ENCODE measurements around the gene SLC17A9. TPM values are rescaled to one million over a fixed set of nuclear protein-coding genes. Genes with fewer than 3 reads are reported as not detected.

SLC17A9 gene
- total and polyA plus RNA-seq, 2 experiments from 2014 or later, result 32.0 to 39.3 TPM

DNA sequence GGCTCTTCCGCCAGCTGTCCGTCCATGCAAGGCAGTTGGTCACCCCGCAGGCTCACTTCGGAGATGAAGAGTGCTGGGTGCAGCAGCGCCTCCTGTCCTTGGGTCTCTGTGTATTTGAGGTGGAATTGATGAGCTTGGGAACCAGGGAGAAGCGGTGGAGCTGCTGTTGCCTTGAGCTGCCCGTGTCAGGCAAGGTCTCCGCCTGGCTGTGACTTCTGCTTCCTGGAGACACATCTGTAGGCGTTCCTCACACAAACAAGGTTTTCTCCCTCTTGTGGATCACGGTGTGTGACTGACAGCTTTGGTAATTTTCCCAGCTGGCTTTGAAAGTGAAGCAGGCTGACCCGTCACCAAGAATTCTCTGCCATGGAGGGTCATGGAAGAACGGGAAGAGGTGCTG, 2.5 kb upstream of the SLC17A9 start:
- Histone ChIP-seq H3K4me2 (no peak overlapping the region), H3K4me3 (no peak overlapping the region), H4K20me1 (replicated peaks; ENCODE audit: insufficient read depth) (peaks cover 44% of the 10 kb centered on the region), H2AFZ (no peak overlapping the region), H3K36me3 (ENCODE audit: insufficient read depth) (peaks cover 34% of the 10 kb centered on the region), H3K79me2 (replicated peaks; ENCODE audit: insufficient read depth) (peaks cover 58% of the 10 kb centered on the region), H3K4me1 (ENCODE audit: insufficient read depth) (peaks cover 19% of the 10 kb centered on the region), H3K27ac (ENCODE audit: low read depth) (no peak overlapping the region; the same call in 1 of the 2 replicates), H3K9me2 (ENCODE audit: insufficient read depth) (no peaks in the 10 kb centered on the region), H3K27me3 (ENCODE audit: insufficient read depth) (no peaks in the 10 kb centered on the region), H3F3A (replicated peaks; ENCODE audit: low read depth) (peaks cover 24% of the 10 kb centered on the region; the same call in 1 of the 2 replicates)
- H3K27ac Mint-ChIP-seq, result peak overlapping the region; percentile 73; the same call in 1 of the 2 replicates
- ATAC-seq, result no peak
- peaks cover 16% of the 10 kb centered on the region for H3K4me1 Mint-ChIP-seq
- H3K27me3 Mint-ChIP-seq (ENCODE audit: insufficient read depth, low read depth, poor library complexity), result peaks cover 14% of the 10 kb centered on the region
- H3K36me3 Mint-ChIP-seq (ENCODE audit: low read depth), result peaks cover 57% of the 10 kb centered on the region
- peak; percentile 44 for DNase-seq (ENCODE audit: low spot score)
- H3K4me3 Mint-ChIP-seq, result no peak overlapping the region; the same call in 2 of the 3 replicates
- no peak for TF ChIP-seq CREB1 (CRISPR knock-in tag; IDR thresholded peaks at IDR 0.05; ENCODE audit: low read depth)
- no peak for TF ChIP-seq POLR2AphosphoS5 (IDR thresholded peaks at IDR 0.05; ENCODE audit: low read depth)
- TF ChIP-seq, protein P1, sequence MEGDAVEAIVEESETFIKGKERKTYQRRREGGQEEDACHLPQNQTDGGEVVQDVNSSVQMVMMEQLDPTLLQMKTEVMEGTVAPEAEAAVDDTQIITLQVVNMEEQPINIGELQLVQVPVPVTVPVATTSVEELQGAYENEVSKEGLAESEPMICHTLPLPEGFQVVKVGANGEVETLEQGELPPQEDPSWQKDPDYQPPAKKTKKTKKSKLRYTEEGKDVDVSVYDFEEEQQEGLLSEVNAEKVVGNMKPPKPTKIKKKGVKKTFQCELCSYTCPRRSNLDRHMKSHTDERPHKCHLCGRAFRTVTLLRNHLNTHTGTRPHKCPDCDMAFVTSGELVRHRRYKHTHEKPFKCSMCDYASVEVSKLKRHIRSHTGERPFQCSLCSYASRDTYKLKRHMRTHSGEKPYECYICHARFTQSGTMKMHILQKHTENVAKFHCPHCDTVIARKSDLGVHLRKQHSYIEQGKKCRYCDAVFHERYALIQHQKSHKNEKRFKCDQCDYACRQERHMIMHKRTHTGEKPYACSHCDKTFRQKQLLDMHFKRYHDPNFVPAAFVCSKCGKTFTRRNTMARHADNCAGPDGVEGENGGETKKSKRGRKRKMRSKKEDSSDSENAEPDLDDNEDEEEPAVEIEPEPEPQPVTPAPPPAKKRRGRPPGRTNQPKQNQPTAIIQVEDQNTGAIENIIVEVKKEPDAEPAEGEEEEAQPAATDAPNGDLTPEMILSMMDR (conservative IDR thresholded peaks at IDR 0.05; ENCODE audit: low read depth in 2 of 2), result peak in 1 of 2 experiments; percentile 59; a peak in 2 of 4 replicates
- no peaks in the 10 kb centered on the region for H3K9me3 Mint-ChIP-seq

DNA sequence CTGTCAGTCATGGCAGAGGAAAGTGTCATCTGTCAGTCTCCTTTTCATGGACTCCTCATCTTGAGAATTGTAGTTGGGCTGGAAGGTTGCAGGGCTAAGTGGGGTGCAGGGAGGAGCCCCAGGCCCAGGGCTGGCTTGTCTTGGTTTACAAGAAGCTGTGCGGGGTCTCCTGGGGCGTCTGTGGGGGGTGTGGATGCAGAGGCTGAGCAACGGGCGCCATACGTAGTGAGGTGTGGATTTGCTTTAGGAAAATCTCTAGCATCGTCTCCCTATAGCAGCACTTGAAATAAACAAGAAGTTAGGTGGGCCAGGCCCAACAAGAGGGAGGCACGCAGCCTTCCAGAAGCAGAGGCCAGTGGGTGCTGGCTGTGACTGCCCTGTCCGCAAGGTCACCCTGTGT, 1.8 kb upstream of the SLC17A9 start:
- no peak overlapping the region for H3K27ac Mint-ChIP-seq
- peaks cover 50% of the 10 kb centered on the region for H3K36me3 Mint-ChIP-seq (ENCODE audit: low read depth)
- Histone ChIP-seq H3K4me2 (no peak overlapping the region), H3K36me3 (ENCODE audit: insufficient read depth) (peaks cover 29% of the 10 kb centered on the region), H3K27me3 (ENCODE audit: insufficient read depth) (no peaks in the 10 kb centered on the region), H3K79me2 (replicated peaks; ENCODE audit: insufficient read depth) (peaks cover 58% of the 10 kb centered on the region), H3K9me2 (ENCODE audit: insufficient read depth) (no peaks in the 10 kb centered on the region), H3F3A (replicated peaks; ENCODE audit: low read depth) (peaks cover 24% of the 10 kb centered on the region; the same call in 1 of the 2 replicates), H2AFZ (no peak overlapping the region), H3K4me3 (no peak overlapping the region), H4K20me1 (replicated peaks; ENCODE audit: insufficient read depth) (peaks cover 38% of the 10 kb centered on the region), H3K27ac (ENCODE audit: low read depth) (no peak overlapping the region), H3K4me1 (ENCODE audit: insufficient read depth) (peaks cover 19% of the 10 kb centered on the region)
- ATAC-seq (no peak), DNase-seq (ENCODE audit: low spot score) (no peak)
- no peak overlapping the region for H3K4me3 Mint-ChIP-seq
- H3K4me1 Mint-ChIP-seq, result peaks cover 16% of the 10 kb centered on the region
- H3K9me3 Mint-ChIP-seq, result no peaks in the 10 kb centered on the region
- peaks cover 14% of the 10 kb centered on the region for H3K27me3 Mint-ChIP-seq (ENCODE audit: insufficient read depth, low read depth, poor library complexity)
- no peak for TF ChIP-seq EZH2 (IDR thresholded peaks at IDR 0.05; ENCODE audit: low read depth, unreplicated experiment)
- no peak for TF ChIP-seq JUNB (IDR thresholded peaks at IDR 0.05; ENCODE audit: unreplicated experiment)
- TF ChIP-seq ZNF331 (CRISPR knock-in tag; IDR thresholded peaks at IDR 0.05; ENCODE audit: low read depth), result no peak
- TF ChIP-seq, protein P2, sequence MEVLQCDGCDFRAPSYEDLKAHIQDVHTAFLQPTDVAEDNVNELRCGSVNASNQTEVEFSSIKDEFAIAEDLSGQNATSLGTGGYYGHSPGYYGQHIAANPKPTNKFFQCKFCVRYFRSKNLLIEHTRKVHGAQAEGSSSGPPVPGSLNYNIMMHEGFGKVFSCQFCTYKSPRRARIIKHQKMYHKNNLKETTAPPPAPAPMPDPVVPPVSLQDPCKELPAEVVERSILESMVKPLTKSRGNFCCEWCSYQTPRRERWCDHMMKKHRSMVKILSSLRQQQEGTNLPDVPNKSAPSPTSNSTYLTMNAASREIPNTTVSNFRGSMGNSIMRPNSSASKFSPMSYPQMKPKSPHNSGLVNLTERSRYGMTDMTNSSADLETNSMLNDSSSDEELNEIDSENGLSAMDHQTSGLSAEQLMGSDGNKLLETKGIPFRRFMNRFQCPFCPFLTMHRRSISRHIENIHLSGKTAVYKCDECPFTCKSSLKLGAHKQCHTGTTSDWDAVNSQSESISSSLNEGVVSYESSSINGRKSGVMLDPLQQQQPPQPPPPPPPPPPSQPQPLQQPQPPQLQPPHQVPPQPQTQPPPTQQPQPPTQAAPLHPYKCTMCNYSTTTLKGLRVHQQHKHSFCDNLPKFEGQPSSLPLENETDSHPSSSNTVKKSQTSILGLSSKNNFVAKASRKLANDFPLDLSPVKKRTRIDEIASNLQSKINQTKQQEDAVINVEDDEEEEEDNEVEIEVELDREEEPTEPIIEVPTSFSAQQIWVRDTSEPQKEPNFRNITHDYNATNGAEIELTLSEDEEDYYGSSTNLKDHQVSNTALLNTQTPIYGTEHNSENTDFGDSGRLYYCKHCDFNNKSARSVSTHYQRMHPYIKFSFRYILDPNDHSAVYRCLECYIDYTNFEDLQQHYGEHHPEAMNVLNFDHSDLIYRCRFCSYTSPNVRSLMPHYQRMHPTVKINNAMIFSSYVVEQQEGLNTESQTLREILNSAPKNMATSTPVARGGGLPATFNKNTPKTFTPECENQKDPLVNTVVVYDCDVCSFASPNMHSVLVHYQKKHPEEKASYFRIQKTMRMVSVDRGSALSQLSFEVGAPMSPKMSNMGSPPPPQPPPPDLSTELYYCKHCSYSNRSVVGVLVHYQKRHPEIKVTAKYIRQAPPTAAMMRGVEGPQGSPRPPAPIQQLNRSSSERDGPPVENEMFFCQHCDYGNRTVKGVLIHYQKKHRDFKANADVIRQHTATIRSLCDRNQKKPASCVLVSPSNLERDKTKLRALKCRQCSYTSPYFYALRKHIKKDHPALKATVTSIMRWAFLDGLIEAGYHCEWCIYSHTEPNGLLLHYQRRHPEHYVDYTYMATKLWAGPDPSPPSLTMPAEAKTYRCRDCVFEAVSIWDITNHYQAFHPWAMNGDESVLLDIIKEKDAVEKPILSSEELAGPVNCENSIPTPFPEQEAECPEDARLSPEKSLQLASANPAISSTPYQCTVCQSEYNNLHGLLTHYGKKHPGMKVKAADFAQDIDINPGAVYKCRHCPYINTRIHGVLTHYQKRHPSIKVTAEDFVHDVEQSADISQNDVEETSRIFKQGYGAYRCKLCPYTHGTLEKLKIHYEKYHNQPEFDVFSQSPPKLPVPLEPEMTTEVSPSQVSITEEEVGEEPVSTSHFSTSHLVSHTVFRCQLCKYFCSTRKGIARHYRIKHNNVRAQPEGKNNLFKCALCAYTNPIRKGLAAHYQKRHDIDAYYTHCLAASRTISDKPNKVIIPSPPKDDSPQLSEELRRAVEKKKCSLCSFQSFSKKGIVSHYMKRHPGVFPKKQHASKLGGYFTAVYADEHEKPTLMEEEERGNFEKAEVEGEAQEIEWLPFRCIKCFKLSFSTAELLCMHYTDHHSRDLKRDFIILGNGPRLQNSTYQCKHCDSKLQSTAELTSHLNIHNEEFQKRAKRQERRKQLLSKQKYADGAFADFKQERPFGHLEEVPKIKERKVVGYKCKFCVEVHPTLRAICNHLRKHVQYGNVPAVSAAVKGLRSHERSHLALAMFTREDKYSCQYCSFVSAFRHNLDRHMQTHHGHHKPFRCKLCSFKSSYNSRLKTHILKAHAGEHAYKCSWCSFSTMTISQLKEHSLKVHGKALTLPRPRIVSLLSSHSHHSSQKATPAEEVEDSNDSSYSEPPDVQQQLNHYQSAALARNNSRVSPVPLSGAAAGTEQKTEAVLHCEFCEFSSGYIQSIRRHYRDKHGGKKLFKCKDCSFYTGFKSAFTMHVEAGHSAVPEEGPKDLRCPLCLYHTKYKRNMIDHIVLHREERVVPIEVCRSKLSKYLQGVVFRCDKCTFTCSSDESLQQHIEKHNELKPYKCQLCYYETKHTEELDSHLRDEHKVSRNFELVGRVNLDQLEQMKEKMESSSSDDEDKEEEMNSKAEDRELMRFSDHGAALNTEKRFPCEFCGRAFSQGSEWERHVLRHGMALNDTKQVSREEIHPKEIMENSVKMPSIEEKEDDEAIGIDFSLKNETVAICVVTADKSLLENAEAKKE (CRISPR knock-in tag; IDR thresholded peaks at IDR 0.05), result no peak
- no peak for TF ChIP-seq STAT1 (IDR thresholded peaks at IDR 0.05; ENCODE audit: unreplicated experiment)
- no peak for TF ChIP-seq CREB1 (CRISPR knock-in tag; IDR thresholded peaks at IDR 0.05; ENCODE audit: low read depth)
- TF ChIP-seq, protein P3, sequence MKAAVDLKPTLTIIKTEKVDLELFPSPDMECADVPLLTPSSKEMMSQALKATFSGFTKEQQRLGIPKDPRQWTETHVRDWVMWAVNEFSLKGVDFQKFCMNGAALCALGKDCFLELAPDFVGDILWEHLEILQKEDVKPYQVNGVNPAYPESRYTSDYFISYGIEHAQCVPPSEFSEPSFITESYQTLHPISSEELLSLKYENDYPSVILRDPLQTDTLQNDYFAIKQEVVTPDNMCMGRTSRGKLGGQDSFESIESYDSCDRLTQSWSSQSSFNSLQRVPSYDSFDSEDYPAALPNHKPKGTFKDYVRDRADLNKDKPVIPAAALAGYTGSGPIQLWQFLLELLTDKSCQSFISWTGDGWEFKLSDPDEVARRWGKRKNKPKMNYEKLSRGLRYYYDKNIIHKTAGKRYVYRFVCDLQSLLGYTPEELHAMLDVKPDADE (IDR thresholded peaks at IDR 0.05), result no peak
- no peak for TF ChIP-seq NANOG (IDR thresholded peaks at IDR 0.05; ENCODE audit: borderline replicate concordance)
- TF ChIP-seq, protein P1 (conservative IDR thresholded peaks at IDR 0.05; ENCODE audit: low read depth in 2 of 2), result no peak
